ENCODE results near the gene MACC1.
A peak's percentile ranks its signal among the peaks of the same experiment; 100 is the strongest.

The MACC1 gene

GRCh38 chr7:20217193-20217948 is at the start of gene MACC1:
TSS of gene MACC1 (minus strand) at chr7:20217384. CDS start at chr7:20161862, 55,522 bp downstream.
- peak; percentile 93 for DNase-seq

- DNase-seq, result no peak
These were observed 47.4 kb upstream of the MACC1 start for GRCh38 chr7:20264623-20265022.

DNA sequence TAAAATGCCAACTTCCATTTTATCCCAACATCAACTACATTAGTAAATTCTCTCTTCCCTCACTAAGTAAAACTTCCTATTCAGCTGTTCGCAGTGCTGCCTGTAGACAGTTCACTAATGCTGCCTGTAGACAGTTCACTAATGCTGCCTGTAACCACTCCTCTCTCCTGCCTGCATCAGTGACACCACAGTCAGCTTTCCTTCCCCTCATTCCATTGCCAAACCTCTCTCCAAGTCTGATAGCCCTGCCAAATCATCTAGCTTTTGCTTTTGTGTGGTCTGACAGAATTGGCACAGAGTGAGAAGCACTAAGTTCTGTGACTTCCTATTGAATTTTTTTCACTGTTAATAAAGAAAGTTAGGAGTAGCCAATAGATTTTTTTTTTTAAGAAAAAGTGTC is 43.0 kb upstream of the MACC1 start:
- no peak for DNase-seq

- DNase-seq, result no peak
These were observed 40.0 kb upstream of the MACC1 start for GRCh38 chr7:20257212-20257611.

- peak; percentile 23 for DNase-seq
These were observed 32.7 kb upstream of the MACC1 start for GRCh38 chr7:20249920-20250319.

DNA sequence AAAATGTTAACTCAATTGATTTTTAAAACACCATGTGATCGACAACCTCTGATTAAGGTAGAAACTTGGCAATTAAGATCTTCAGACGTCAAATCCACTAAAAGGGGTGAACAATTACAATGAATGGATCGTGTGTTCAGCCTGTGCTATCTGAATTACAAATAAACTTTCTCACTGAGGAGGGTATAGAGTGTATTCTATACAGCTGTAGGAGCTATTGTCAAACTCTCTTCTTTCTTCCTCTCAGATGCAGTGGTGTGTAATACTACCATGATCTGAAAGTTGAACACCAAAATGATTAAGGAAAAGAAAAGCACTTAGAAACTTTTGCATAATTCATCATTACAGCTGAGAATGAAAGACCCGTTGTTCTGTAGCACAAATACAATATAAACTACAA is 32.2 kb upstream of the MACC1 start:
- DNase-seq, result no peak

GRCh38 chr7:20246236-20246635 is 29.1 kb upstream of the MACC1 start:
- no peak for DNase-seq

GRCh38 chr7:20244334-20245120 is 27.3 kb upstream of the MACC1 start:
- no peak for DNase-seq

DNA sequence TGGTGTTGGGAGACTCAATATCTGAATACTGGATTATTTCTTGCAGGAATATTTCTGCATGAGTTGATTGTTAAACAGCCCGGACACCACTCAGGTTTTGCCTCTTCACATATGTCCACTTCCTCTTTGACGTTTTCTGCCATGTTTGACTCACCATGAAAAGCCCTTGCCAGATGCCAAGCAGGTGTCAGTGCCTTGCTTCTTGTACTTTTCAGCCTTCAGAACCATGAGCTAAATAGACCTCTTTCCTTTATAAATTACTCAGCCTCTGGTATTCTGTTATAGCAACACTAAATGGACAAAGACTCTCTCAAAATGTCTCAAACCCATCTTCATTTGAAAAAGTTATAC is 24.7 kb upstream of the MACC1 start:
- peak; percentile 82 for DNase-seq

DNA sequence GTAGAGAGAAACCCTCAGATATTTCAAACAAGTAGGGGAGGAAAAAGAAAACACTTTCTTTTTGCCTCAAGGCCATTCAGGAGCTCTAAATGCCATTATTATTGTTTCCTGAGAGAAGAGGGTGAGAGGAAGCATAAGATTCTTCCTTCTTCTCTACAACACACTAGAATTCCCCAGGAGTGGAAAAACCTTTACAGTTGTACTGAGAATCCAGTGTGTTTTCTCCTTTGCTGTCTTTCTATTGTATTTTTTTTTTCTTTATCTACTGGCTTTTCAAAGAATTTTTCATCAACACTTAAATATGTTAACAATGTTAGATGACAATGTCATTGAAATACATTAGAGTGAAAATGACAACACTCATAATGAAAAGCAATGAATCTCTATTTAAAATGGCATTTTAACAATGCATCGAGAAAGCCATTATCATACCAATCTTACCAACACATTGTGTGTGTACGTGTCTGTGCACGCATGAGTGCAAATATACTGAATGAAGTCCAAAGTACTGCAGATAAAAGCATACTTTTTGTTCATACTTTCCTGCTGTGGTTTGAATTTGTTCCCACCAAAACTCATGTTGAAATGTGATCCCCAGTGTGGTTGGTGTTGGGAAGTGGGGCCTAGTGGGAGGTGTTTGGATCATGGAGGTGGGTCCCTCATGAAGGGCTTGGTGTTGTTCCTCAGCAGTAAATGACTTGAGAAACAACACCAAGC is 24.2 kb upstream of the MACC1 start:
- DNase-seq, result peak; percentile 84

- DNase-seq, result peak; percentile 44
These were observed 23.1 kb upstream of the MACC1 start for GRCh38 chr7:20240080-20240926.

DNA sequence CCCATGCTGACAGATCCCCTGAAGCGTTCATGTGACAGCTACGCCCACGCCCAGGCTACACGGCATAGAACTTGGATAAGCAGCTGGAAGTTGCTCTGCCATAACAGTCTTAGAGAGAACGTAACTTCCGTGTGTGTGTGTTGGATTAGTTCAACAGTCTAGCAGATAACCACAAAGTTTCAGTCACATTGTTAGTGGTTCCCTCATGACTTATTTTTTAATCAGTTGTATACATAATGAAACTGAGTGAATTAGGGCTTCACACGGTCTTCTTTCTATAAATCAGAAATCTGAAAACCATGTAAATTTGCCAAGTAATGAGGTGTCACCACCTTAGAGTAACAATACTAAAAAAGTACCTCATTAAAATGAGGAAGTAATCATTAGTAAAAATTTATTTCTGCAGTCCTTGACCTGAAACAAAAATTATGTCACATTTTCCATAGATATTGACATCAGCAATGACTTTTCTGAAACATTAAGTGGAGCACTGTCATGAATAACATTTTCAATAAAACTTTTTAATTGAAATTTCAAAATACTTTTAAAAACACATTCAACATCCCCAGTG is 21.7 kb upstream of the MACC1 start:
- DNase-seq, result no peak

DNA sequence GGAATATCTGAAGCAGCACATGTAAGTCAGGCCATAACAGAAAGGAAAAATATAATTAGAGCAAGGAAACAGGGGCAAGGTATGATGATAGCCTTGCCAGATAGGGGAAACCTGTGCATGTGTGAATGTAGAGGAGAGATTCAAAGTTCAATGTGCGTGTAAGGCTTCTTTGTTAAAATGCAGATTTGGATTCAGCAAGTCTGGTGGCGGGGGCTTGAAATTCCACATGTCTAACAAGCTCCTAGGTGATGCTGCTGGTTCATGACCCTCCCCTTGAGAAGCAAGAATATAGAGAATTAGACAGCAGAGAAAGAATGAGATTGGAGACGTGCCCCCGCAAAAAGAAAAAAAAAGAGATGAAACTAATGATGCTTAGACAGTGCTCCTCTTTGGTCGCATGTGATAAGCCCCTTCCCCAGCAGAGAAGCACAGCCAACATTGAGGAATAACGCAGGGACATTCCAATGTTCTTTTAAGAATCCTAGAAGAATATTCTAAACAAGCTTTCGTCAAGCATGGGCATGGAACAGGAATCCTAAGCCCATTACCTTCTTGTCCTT is 21.1 kb upstream of the MACC1 start:
- DNase-seq, result no peak

DNA sequence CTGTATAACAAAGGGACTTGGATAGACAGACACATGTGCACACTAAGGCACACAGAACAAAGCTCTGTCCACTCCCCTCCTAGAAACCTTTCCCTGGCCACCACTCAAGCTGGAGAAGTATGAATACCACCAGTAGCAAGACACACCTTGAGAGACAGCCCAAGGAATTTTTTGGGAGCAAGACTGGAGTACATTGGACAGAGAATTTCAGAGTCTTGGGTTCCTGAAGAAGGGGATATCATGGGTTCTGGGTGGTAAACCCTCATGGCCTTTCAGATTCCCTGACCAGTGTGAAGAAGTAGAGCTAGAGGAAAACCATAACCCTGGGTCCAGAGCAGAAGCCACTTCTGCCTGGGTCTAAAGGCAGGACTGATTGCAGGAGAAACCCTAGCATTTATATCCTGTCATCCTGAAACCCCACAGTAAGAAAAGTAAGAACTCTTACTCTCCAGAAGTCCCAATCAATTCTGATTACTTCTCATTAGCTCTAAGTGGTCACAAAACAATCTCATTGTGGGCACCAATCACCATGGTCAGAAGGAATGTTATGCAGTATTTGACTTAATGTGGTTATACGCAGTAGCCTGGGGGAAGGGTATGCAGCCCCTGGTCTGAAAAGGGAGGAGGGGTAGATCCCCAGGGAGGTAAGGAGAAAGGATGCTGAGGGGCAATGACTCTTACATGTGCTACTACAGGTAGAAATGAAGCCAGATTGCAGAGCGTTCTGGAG is 20.4 kb upstream of the MACC1 start:
- DNase-seq, result no peak

DNA sequence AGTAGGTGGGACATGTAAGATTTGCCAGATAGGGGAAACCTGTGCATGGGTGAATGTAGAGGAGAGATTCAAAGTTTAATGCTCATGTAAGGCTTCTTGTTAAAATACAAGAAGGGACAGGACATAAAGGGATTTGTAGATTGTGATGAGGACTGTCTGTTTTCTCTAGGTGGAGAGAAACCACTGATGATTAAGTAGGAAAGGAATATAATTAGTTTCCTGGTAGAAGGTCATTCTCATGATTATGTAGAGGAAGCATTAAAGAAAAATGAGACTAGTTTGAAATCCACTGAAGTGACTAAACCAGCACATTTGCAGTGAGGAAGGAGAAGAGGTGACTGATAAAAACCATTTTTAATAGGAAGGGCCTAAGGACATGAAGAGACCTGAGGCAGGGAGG is 19.6 kb upstream of the MACC1 start:
- DNase-seq, result no peak

GRCh38 chr7:20236043-20236442 is 18.9 kb upstream of the MACC1 start:
- DNase-seq, result no peak

GRCh38 chr7:20235288-20235687 is 18.1 kb upstream of the MACC1 start:
- peak; percentile 81 for DNase-seq

- DNase-seq, result no peak
These were observed 16.2 kb upstream of the MACC1 start for GRCh38 chr7:20233362-20233761.

DNA sequence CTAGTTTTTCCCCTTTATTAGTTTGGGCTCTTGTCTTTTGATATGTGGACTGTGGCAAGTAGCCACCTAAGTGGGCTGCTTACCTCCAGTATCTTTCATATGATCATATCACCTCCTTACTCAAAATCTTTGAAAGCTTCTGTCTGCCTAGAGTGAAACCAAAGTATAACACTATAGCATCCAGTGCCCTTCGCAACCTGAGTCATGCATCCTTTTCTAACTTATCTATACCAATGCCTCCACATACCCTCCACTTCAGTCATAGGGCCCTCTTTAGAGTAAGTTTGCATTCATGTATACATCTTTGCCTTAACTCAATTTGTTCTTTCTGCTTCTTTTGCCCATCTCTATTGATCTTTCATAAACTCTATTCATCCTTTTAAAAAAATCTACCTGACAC is 15.7 kb upstream of the MACC1 start:
- no peak for DNase-seq

DNA sequence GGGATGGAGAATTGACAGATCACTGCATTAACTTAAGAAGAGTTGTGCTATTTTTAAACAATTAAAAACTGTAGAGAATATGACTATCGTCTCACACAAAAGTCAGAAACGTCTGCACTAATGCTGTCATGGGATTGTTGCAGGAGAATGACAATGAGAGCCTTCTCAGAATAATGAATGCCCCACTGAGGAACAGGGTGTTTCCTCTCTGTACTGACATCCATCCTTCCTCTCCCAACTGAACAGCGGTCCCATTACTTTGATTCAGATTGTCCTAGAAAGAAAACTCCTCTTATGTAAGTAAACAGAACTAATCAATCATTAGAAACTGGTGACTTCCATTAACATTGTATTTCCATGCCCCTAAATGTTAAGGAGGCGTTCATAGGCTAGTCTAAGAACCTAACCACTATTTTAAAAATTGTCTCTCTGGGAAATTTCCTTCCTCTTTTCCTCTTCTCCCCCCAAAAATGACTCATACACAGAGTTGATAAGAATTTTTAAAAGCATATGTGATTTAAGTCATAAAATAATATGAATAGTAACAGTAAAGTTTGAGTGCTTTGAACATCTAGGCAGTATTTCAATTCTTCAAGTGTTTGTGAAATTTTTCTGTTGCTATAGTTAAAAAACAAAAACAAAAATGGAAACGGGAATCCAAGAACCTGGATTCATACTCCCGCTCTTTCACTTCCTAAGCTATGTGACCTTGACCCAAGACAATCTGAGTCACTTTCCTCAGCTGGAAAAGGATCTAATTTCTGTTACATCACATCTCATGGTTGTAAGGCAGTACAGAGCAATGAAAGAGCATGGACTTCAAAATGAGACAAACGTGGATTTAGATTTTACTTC is 12.7 kb upstream of the MACC1 start:
- no peak for DNase-seq
